T-cell (primary cell): Measurements from ENCODE around the gene FAM83C. TPM values are rescaled to one million over a fixed set of nuclear protein-coding genes. Genes with fewer than 3 reads are reported as not detected.

Experiments used
- ATAC-seq, 4 experiments: fragments of 200-7000 bp in 3 of 4; fragments of 150-1000 bp in 1 of 4; cut with Tn5 transposase; replicated peaks in 1 of 4; 1 replicate in 3 of 4; 2 replicates in 1 of 4; pipeline ENCODE4 v1.10.0; 2021; ENCODE audit warnings: moderate library complexity in 3 of 4, mild to moderate bottlenecking in 2 of 4, moderate number of reproducible peaks in 1 of 4
- CTCF ChIA-PET, 2 donors: fragments of 300-600 bp; sonication (Branson Sonifier 250); formaldehyde crosslinking; loops; one replicate each; lab custom pipeline; 2022; ENCODE audit warnings: antibody characterized with exemption in 2 of 2; lab: Charles Lee
- POLR2A ChIA-PET, 2 donors: fragments of 300-600 bp; sonication (Branson Sonifier 250); formaldehyde crosslinking; loops; one replicate each; lab custom pipeline; 2022; ENCODE audit warnings: antibody characterized with exemption in 2 of 2; lab: Charles Lee
- DNase-seq, 35 experiments: peaks; one replicate each; pipeline versions ENCODE4 v3.0.0 to v3.0.0-alpha.2; 2013 to 2023
- H3K27ac ChIP-seq: one replicate; pipeline ENCODE4 v1.5.1; 2013; ENCODE audit warnings: low read length
- H3K27me3 ChIP-seq, 2 experiments: replicated peaks in 1 of 2; 1 replicate in 1 of 2; 2 replicates in 1 of 2; pipeline versions ENCODE4 v1.6.1 to v1.7.0; 2013; ENCODE audit warnings: low read length in 1 of 2, mixed read lengths in 1 of 2; ENCODE audit not compliant: control insufficient read depth in 2 of 2, insufficient read depth in 2 of 2; ENCODE audit errors: extremely low read depth in 1 of 2
- H3K36me3 ChIP-seq, 2 donors: 1 replicate in 1 of 2; 2 replicates in 1 of 2; pipeline versions ENCODE4 v1.6.1 to v1.7.0; 2013; ENCODE audit warnings: low read length in 1 of 2; ENCODE audit not compliant: control insufficient read depth in 2 of 2, insufficient read depth in 1 of 2; ENCODE audit errors: extremely low read depth in 1 of 2
- H3K4me1 ChIP-seq, 2 experiments: 1 replicate in 1 of 2; 2 replicates in 1 of 2; pipeline versions ENCODE4 v1.6.1 to v1.7.0; 2013; ENCODE audit warnings: low read length in 2 of 2, mixed read lengths in 1 of 2; ENCODE audit not compliant: insufficient read depth in 2 of 2, control insufficient read depth in 1 of 2; ENCODE audit errors: extremely low read depth in 1 of 2
- H3K4me3 ChIP-seq, 2 donors: 1 replicate in 1 of 2; 2 replicates in 1 of 2; pipeline versions ENCODE4 v1.5.1 to v1.7.0; 2013; ENCODE audit warnings: mild to moderate bottlenecking in 2 of 2, low read length in 1 of 2, moderate library complexity in 1 of 2; ENCODE audit not compliant: control insufficient read depth in 1 of 2; ENCODE audit errors: extremely low read depth in 1 of 2
- H3K9me3 ChIP-seq: 2 replicates; pipeline ENCODE4 v1.7.0; 2013
- H3K27ac Mint-ChIP-seq, 2 donors: one replicate each; pipeline ENCODE4 v1.8.0; 2020 to 2021; ENCODE audit warnings: mild to moderate bottlenecking in 2 of 2, mixed read lengths in 2 of 2
- H3K27me3 Mint-ChIP-seq, 2 donors: one replicate each; pipeline ENCODE4 v1.8.0; 2021 to 2022; ENCODE audit warnings: mixed read lengths in 2 of 2
- H3K36me3 Mint-ChIP-seq: one replicate; pipeline ENCODE4 v1.8.0; 2021; ENCODE audit warnings: mixed read lengths
- H3K4me1 Mint-ChIP-seq, 3 donors: one replicate each; pipeline ENCODE4 v1.8.0; 2020 to 2022; ENCODE audit warnings: mixed read lengths in 3 of 3, mild to moderate bottlenecking in 1 of 3
- H3K4me3 Mint-ChIP-seq, 3 donors: one replicate each; pipeline ENCODE4 v1.8.0; 2020 to 2022; ENCODE audit warnings: mild to moderate bottlenecking in 3 of 3, mixed read lengths in 3 of 3, moderate library complexity in 3 of 3
- H3K9me3 Mint-ChIP-seq, 3 donors: one replicate each; pipeline ENCODE4 v1.8.0; 2020 to 2022; ENCODE audit warnings: mixed read lengths in 3 of 3
- WGBS: methylation state at CpG from one replicate; pipeline ENCODE4 v1.1.5; 2013; ENCODE audit warnings: missing lambda C conversion rate; ENCODE audit not compliant: insufficient coverage; 5-methylcytosine and 5-hydroxymethylcytosine counted together
- total RNA-seq, 35 experiments: library from RNA in 6 of 35; stranded (reverse) in 6 of 35; fragments of 120-200 nt in 1 of 35; gene quantifications; one replicate each; pipeline versions ENCODE4 v1.2.1 to v1.2.4 and lab custom pipeline; 2013 to 2026

The FAM83C gene
- total RNA-seq, 5 donors from 2014 or later (not counting 1 experiment from before 2014, with no cell fraction given), result 0.15 TPM; not detected in 4

DNA sequence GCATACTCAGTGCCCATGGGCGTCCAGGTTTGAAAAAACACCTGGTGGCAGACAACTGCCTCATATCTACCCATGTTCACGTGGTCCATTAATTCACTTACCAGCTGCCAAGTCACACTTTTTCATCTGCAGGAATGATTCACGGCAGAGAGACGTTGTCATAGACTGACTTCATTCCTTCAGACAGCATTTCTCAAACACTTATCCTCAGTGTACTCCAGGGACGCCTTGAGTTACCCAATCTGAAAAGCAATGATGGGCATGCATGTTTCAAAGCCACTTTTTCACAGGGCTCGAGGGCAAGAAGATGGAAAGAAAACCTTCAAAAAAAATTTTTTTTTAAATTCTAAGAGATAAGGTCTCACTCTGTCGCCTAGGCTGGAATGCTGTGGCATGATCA is 20.3 kb downstream of the FAM83C start:
- no peaks in the 10 kb centered on the region for H3K27me3 ChIP-seq
- H3K4me1 Mint-ChIP-seq, result peaks cover 15 to 18% (median 17%) of the 10 kb centered on the region in 3 donors
- H3K9me3 Mint-ChIP-seq, result no peaks in the 10 kb centered on the region
- ATAC-seq, result no peak
- peaks cover 0 to 27% of the 10 kb centered on the region in 2 experiments for H3K4me1 ChIP-seq
- ChIA-PET POLR2A (no interaction called here), CTCF (no interaction called here)
- peaks cover 18% of the 10 kb centered on the region for H3K36me3 Mint-ChIP-seq
- no peaks in the 10 kb centered on the region for H3K9me3 ChIP-seq
- no peak overlapping the region for H3K4me3 ChIP-seq
- no peak overlapping the region for H3K27ac Mint-ChIP-seq
- H3K27ac ChIP-seq, result no peak overlapping the region
- 90% methylated on average over 6 of the region's 7 CpGs for WGBS
- H3K4me3 Mint-ChIP-seq, result no peak overlapping the region
- no peak for DNase-seq
- no peaks in the 10 kb centered on the region for H3K27me3 Mint-ChIP-seq
- H3K36me3 ChIP-seq, result peaks cover 14 to 44% of the 10 kb centered on the region in 2 donors

DNA sequence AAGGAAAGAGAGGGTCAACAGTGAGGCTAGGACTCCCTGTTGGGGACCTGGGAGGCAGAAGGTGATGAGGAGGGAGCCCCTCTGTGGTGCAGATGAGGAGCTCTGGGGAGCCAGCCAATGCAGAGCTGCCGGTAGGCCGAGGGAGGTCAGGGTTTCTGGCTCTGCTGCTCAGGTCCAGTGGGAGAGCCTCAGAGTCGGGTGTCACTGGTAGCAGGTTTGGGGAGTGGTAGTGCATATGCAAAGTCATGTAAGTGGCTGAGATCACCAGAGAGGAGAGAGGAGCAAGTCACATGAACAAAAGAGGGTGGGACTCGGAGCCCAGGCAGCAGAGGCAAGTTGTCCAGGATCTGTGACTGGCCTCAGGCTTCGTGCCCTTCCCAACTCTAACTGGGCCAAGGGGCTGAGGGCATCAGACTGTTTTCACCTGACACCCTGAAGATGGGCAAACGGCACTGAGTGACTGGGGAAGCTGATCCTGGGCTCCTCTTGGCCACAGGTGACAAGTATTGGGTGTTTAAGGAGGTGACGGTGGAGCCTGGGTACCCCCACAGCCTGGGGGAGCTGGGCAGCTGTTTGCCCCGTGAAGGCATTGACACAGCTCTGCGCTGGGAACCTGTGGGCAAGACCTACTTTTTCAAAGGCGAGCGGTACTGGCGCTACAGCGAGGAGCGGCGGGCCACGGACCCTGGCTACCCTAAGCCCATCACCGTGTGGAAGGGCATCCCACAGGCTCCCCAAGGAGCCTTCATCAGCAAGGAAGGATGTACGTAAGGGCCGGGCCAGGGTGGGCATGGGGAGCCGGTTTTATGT is 20.9 kb downstream of the FAM83C start:
- no peaks in the 10 kb centered on the region for H3K9me3 Mint-ChIP-seq
- Histone ChIP-seq H3K4me3 (no peak overlapping the region), H3K27me3 (no peaks in the 10 kb centered on the region), H3K4me1 (peaks cover 0 to 21% of the 10 kb centered on the region in 2 experiments), H3K9me3 (no peaks in the 10 kb centered on the region), H3K27ac (no peak overlapping the region), H3K36me3 (peaks cover 18 to 50% of the 10 kb centered on the region in 2 donors)
- peaks cover 11 to 17% (median 12%) of the 10 kb centered on the region in 3 donors for H3K4me1 Mint-ChIP-seq
- DNase-seq (no peak), ATAC-seq (no peak)
- ChIA-PET CTCF (interaction anchor here in 1 of 2 donors (0.8 kb wide), 1 partner anchor 504 kb away, joined by 3 read pairs; no protein-coding TSS in a partner anchor), POLR2A (no interaction called here)
- no peaks in the 10 kb centered on the region for H3K27me3 Mint-ChIP-seq
- H3K27ac Mint-ChIP-seq, result no peak overlapping the region
- H3K4me3 Mint-ChIP-seq, result no peak overlapping the region
- H3K36me3 Mint-ChIP-seq, result peaks cover 24% of the 10 kb centered on the region
- WGBS, result 92% methylated on average over 15 of the region's 20 CpGs

DNA sequence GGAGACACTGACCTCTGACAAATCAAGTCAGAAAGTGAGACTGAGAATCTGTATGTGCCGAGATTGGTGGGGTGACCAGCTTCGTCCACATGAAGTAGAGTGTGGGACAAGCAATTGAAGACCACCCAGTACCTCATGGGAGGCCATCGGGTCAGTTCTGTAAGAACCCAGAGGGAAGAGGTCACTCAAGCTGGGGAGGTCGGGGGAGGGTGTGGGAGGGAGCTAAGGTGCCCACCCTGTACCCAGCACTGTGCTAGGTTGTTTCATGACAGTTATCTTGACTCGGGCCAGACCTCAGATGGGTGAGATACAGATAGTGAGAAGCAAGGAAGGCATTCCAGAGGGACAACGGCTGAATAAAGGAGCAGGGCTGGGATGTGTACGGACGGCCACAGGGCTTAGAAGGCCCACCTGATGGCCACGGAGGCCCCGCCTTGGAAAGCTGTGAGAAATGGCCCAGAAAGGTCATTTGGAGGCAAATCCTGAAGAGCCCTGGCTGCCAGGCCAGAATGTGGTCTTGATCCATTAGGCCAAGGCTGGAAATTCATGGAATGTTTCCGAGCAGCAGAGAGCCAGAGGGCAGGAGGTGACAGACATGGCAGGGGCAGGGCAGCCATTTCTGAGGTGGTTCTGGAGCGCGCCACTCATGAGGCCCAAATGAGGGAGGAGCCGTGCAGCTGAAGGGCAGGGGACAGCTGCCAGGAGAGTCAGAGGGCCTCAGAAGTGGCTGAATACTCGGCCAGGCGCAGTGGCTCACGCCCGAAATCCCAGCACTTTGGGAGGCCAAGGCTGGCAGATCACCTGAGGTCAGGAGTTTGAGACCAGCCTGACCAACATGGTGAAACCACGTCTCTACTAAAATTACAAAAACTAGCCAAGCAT is 22.0 kb downstream of the FAM83C start:
- POLR2A ChIA-PET, result interaction anchor here (0.5 to 0.6 kb wide), 2 partner anchors 49 to 389 kb away, joined by 3 to 4 read pairs; no protein-coding TSS in a partner anchor

DNA sequence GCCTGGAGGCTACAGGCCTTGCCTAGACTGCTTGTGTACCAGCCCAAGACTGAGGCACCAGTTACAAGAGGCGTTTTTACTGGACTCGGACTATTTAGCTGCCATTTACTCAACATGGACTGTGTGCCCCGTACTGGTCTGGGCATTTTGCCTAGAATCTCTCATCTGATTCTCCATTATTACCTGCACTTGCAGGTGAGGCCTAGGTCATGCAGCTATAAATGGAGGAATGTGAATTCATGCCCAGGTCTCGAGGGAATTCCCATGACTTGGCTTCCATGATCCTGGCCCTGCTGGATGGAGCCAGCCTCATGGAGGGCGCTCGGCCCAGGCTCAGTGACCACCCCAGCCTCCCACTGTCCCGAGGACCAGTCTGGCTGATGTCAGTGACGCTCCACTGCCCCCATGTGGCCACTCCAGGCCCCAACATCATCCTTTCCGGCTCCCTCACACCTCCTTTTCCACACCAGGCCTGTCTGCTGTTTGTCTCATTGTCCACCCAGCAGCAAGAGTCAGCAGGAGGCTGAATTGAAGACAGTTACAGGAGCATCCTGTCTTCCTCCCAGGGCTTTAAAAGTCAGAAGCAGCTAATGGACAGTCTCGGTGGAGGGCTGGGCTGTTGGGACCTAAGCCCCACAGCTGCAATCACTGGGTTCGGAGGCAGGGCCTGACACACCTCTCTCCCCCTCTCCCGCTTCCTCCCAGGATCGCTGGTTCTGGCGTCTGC is 23.0 kb downstream of the FAM83C start:
- ATAC-seq, result peak; percentile 60 to 69 (median 63)
- Histone ChIP-seq H3K27me3 (no peaks in the 10 kb centered on the region), H3K9me3 (no peaks in the 10 kb centered on the region), H3K4me3 (no peak overlapping the region), H3K36me3 (peaks cover 17 to 41% of the 10 kb centered on the region in 2 donors), H3K4me1 (peaks cover 0 to 5% of the 10 kb centered on the region in 2 experiments), H3K27ac (no peak overlapping the region)
- H3K27ac Mint-ChIP-seq, result no peak overlapping the region
- CTCF ChIA-PET, result interaction anchor here in 1 of 2 donors (1.1 to 1.4 kb wide), 3 partner anchors 122 to 173 kb away, joined by 3 to 8 read pairs (median 6); partner anchors contain the start of gene EDEM2
- no peaks in the 10 kb centered on the region for H3K9me3 Mint-ChIP-seq
- no peaks in the 10 kb centered on the region for H3K27me3 Mint-ChIP-seq
- DNase-seq, result peak in 25 of 35 experiments; percentile 18 to 68 (median 35)
- H3K4me3 Mint-ChIP-seq, result no peak overlapping the region
- POLR2A ChIA-PET, result no interaction called here
- peaks cover 8 to 12% (median 12%) of the 10 kb centered on the region in 3 donors for H3K4me1 Mint-ChIP-seq
- WGBS, result 80% methylated on average over 11 of the region's 14 CpGs
- peaks cover 28% of the 10 kb centered on the region for H3K36me3 Mint-ChIP-seq

More for the DNA sequence above, 22.0 kb downstream of the FAM83C start:
- Histone ChIP-seq H3K4me3 (no peak overlapping the region), H3K4me1 (peaks cover 0 to 11% of the 10 kb centered on the region in 2 experiments), H3K36me3 (peaks cover 18 to 47% of the 10 kb centered on the region in 2 donors), H3K27ac (no peak overlapping the region), H3K27me3 (no peaks in the 10 kb centered on the region), H3K9me3 (no peaks in the 10 kb centered on the region)
- WGBS, result 95% methylated on average over 15 of the region's 19 CpGs
- Mint-ChIP-seq H3K27me3 (no peaks in the 10 kb centered on the region), H3K27ac (no peak overlapping the region), H3K4me3 (no peak overlapping the region), H3K36me3 (peaks cover 25% of the 10 kb centered on the region), H3K9me3 (no peaks in the 10 kb centered on the region), H3K4me1 (peaks cover 8 to 12% (median 12%) of the 10 kb centered on the region in 3 donors)
- no peak for ATAC-seq
- CTCF ChIA-PET, result interaction anchor here in 1 of 2 donors (0.8 to 1.4 kb wide), 2 partner anchors 123 to 503 kb away, joined by 3 read pairs; partner anchors contain the start of gene EDEM2
- no peak for DNase-seq

DNA sequence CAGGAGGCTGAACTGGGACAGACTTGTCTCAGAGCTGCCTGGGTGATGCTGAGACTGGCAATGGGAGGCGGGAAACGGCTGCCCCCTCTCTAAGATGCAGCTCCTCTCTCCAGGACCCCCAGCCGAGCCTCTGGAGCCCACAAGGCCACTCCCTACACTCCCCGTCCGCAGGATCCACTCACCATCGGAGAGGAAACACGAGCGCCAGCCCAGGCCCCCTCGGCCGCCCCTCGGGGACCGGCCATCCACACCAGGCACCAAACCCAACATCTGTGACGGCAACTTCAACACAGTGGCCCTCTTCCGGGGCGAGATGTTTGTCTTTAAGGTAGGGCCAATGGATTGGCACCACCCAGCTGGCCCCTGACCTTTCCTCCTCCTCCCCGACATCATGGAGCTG is 25.1 kb downstream of the FAM83C start:
- no peak for ATAC-seq
- CTCF ChIA-PET, result no interaction called here
- peaks cover 40% of the 10 kb centered on the region for H3K36me3 Mint-ChIP-seq
- Histone ChIP-seq H3K27ac (no peak overlapping the region), H3K9me3 (no peaks in the 10 kb centered on the region), H3K27me3 (no peaks in the 10 kb centered on the region), H3K4me3 (no peak overlapping the region), H3K36me3 (peaks cover 14 to 44% of the 10 kb centered on the region in 2 donors), H3K4me1 (peaks cover 0 to 9% of the 10 kb centered on the region in 2 experiments)
- H3K27ac Mint-ChIP-seq, result no peak overlapping the region
- 91% methylated on average over 4 of the region's 16 CpGs for WGBS
- no peak overlapping the region for H3K4me3 Mint-ChIP-seq
- POLR2A ChIA-PET, result no interaction called here
- H3K4me1 Mint-ChIP-seq, result peaks cover 7 to 13% (median 11%) of the 10 kb centered on the region in 3 donors
- no peaks in the 10 kb centered on the region for H3K27me3 Mint-ChIP-seq
- DNase-seq, result no peak
- H3K9me3 Mint-ChIP-seq, result no peaks in the 10 kb centered on the region
